GM18868 (cell line): ENCODE results near the gene NUMB.
"Not testable (repeated sequence)": the region's sequence is repeated elsewhere in the genome, so short reads cannot be mapped to it uniquely, and the experiment has no call there.

Experiments used
- ATAC-seq: cut with Tn5 transposase; IDR thresholded peaks from one replicate; pipeline ENCODE4 v1.9.1; 2021; ENCODE audit warnings: mild to moderate bottlenecking, moderate library complexity; ENCODE audit not compliant: unreplicated experiment

The NUMB gene

DNA sequence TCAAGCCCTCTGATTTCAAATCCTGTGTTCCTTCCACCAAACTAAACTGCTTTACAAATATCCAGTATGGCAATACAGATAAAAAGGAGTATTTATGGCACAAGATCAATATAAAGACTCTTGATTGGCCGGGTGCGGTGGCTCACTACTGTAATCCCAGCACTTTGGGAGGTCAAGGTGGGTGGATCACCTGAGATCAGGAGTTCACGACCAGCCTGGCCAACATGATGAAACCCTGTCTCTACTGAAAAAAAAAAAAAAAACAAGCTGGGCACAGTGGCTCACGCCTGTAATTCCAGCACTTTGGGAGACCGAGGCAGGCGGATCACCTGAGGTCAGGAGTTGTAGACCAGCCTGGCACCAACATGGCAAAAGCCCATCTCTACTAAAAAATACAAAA is 35.3 kb downstream of the NUMB start:
- ATAC-seq = not testable (repeated sequence)

DNA sequence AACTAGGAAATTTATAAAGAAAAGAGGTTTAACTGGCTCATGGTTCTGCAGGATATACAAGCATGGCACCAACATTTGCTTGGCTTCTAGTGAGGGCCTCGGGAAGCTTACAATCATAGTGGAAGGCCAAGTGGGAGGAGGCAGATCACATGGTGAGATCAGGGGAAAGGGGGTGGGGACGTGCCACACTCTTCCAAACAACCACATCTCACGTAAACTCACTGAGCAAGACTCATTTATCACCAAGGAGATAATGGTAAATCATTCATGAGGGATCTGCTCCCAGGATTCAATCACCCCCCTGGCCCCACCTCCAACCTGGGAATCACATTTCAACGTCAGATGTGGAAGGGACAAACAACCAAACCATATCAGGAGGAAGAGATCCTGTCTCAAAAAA is 35.8 kb downstream of the NUMB start:
- no peak for ATAC-seq

DNA sequence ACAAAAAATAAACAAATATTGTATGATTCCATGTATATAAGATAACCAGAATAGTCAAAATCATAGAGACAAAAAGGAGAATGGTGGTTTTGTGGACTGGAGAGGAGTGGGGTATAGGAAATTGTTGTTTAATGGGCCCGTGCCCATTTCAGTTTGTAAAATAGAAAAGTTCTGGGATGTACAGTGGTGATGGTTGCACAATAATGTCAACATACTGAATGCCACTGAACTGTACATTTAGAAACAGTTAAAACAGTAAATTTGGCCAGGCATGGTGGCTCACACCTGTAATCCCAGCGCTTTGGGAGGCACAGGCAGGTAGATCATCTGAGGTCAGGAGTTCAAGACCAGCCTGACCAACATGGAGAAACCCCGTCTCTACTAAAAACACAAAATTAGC is 40.1 kb downstream of the NUMB start:
- ATAC-seq = no peak

DNA sequence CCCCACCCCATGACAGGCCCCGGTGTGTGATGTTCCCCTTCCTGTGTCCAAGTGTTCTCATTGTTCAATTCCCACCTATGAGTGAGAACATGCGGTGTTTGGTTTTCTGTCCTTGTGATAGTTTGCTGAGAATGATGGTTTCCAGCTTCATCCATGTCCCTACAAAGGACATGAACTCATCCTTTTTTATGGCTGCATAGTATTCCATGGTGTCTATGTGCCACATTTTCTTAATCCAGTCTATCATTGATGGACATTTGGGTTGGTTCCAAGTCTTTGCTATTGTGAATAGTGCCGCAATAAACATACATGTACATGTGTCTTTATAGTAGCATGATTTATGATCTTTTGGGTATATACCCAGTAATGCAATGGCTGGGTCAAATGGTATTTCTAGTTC is 52.1 kb downstream of the NUMB start:
- not testable (repeated sequence) for ATAC-seq

DNA sequence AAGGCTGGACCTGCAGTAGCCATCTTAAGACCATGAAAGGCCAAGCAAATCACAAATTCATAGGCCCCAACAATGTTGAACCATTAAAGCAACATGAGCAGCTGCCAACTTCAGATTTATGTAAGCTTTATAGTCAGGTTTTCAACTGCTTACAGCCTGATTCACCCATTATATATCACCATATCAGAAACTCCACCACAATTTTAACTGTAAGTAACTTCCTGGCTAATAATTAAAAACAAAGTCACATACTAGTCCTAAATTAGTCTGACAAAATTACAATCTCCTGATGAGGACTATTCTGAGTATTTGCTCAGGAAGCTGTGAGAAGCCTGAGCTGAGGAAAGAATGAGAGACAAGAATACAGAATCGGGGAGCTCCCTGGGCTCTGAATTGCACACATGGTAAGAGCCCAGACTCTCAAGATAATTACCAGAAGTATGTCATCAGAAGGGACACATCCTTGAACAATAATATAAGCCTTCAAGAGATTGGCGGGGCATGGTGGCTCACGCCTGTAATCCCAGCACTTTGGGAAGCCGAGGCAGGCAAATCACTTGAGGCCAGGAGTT is 55.1 kb downstream of the NUMB start:
- no peak for ATAC-seq

DNA sequence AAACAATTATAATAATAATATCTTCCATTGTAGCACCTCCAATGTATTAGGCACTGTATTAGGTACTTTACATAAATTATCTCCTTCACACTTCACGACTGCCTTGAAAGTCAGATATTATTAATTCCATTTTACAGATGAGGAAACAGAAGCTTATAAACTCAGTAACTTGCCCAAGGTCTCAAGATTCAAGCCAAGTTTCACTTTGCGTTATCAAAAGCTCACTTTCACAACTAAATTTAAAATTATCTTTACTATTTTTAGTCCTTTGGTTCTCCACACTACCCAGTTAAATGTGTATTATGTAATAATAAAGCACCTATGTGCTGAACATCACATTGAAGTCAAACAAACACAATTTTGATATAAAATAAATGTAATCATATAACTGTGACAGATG is 55.8 kb downstream of the NUMB start:
- ATAC-seq = no peak

DNA sequence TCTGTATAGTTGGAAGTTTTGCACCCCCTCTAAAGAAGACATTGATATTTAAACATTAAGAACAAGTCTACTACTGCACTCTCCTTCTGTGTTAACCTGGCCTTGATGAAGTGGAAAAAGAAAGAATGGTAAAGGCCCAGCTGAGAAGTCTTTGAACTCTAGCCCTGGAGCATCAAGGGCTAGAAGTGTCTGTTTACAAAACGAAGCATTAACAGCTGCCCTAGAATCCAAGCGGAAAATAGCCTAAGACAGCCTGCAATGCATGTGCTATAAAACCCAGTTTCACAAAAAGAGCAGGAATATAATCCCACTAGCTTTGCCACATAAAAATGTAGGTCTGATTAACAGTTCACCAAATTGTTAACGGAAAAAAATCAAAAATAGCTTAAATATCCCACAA is 60.5 kb downstream of the NUMB start:
- ATAC-seq = no peak

DNA sequence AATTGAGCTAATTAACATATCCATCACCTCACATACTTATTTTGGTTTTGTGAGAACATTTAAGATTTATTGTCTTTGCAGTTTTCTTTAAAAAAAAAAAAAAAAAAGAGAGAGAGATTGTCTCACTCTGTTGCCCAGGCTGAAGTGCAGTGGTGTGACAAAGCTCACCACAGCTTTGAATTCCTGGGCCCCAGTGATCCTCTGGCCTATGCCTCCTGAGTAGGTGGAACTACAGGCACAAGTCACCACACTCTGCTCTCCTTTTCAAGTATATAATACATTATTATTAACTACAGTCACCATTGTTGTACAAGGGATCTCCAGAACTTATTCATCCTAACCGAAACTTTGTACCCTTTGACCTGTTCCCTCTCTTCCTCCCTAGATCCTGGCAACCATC is 64.0 kb downstream of the NUMB start:
- ATAC-seq = no peak

DNA sequence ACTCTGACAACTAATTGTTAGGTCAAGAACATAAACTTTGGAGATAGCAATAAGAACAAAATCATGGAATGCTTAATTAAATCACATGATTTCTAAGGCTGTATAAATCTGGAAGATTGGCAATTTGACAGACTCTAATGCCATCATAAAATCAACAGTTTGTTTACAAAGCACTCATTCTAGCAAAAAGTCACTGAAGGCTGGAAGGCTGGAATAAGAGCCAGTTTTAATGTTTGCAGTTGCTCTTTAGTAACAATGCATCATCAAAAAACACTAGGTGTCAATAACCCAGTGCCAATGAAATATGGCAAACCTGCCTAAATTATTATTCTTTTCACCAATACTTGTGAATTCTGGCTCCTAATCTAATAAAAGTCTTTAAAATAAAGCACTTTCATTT is 65.0 kb downstream of the NUMB start:
- no peak for ATAC-seq

DNA sequence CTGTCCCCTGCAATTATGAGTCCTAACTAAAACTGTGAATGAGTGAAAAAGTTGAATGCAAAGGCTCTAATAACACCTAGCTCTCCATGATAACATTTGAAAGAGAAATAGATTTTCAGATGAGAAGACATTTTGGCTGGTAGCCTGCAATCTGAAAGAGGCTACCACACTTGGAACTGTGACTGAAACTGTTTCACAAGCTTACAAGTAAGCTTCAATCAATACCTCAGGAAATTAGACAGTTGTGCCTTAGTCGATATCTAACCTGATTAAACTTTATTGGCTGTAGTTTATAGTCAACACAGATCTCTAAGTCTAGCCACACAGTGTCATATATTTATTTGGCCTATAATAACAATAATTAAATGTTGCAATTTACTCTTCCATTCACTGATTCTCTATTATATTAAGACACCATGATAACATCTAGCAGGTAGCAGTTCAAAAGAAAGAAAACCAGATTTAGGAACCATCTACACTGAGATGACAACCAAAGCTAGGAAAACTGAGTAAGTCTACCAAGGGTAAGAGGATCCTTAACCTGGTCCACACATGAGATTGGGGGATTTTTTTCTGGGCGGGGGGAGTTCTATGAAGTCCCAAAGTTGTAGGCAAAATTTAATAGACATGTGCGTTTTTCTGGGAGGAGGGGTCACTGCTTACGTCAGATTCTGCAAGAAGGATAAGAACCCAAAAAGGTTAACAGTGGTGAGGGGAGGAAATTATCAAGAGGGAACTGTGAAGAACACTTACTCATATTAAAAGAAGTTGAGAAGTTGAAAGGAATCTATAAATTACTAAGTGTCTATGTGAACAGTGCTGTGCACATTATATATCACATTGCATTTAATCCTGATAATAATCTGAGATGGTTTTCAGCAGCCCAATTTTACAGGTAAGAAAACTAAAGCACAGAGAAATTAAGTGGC is 65.8 kb downstream of the NUMB start:
- ATAC-seq = no peak

DNA sequence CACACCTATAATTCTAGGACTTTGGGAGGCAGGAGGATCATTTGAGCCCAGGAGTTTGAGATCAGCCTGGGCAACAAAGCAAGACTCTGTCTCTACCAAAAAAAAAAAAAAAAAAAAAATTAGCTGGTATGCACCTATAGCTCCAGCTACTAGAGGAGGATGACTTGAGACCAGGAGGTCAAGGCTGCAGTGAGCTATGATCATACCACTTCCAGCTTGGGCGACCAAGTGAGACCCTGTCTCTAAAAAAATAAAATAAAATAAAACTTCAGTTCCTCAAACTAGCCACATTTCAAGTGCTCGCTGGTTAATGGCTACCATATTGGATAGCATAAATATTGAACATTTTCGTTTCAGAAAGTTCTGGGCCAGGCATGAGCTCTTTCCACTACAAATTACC is 70.5 kb downstream of the NUMB start:
- ATAC-seq = peak; percentile 72

DNA sequence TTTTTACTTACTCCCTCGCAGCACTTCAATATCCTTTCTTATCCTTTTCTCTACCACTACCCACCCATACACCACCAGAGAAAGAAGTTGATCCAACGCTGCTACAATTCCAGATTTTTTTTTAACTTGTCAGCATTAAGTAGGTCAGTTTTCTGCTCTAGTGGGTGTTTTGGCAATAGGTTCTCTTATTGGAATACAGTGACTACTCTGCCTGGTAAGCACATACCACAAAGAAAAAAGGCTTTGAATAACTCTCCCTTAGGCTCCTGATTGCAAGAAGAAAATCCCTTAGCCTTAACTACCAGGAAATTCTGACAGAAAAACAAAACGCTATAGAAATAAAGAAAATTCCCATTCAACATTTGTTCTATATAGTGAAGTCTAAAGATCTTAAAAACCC is 72.0 kb downstream of the NUMB start:
- no peak for ATAC-seq

DNA sequence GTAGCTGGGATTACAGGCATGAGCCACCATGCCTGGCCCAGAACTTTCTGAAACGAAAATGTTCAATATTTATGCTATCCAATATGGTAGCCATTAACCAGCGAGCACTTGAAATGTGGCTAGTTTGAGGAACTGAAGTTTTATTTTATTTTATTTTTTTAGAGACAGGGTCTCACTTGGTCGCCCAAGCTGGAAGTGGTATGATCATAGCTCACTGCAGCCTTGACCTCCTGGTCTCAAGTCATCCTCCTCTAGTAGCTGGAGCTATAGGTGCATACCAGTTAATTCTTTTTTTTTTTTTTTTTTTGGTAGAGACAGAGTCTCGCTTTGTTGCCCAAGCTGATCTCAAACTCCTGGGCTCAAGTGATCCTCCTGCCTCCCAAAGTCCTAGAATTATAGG is 73.3 kb downstream of the NUMB start:
- ATAC-seq = not testable (repeated sequence)

DNA sequence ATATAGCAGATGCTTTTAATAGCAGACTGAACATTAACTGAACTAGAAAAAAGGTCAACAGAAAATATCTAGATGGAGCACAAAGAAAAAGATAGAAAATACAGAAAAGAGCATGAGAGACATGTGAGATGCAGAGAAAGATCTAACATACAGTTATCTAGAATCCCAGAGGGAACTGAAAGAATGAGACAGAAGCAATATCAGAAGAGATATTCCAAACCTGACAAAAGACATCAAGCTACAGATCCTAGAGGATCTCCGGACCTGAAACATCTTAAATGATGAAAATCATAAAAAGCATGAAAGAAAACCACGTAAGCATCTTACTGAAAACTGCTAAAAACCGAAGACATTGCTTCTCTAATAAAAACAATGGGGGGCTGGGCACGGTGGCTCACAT is 75.0 kb downstream of the NUMB start:
- ATAC-seq = no peak

DNA sequence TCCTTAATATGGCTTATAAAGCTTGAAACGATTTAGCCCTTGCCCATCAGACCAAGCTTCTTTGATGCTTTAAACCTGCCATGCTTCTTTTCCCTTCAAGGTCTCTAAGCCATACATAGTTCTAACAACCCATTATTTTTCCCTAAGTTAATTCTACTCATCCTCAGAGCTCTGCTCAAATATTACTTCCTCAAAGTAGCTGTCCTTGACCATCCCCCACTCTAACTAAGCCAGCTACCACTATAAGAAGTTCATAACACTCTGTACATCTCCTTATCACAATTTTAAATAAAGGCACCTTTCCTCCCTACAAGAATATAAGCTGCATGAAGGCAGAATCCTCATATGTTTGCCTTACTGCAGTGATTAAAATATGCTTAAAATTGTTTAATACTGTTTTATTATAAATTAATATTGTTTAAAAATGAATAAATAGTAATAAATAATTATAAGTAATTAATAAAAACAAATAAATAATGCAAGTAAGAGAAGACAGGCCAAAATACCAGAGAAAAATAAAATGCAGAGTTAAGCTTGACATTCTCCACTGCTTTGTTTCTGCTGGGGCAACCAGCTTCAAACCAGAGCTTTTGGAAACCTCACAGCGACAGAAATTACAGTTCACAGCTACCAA is 76.8 kb downstream of the NUMB start:
- no peak for ATAC-seq

DNA sequence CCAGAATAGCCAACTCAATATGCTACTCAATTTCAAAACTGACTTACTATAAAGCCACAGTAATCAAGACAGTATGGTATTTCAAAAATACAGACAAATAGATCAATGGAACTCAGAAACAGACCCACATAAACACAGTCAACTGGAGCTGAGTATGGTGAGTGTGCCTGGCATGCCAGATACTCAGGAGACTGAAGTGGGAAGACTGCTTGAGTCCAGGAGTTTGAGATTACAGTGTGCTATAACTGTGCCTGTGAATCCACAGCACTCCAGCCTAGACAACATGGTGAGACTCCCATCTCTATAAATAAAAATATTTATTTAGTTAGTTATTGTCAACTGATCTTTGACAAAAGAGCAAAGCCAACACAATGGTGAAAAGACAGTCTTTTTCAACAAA is 81.8 kb downstream of the NUMB start:
- ATAC-seq = no peak

DNA sequence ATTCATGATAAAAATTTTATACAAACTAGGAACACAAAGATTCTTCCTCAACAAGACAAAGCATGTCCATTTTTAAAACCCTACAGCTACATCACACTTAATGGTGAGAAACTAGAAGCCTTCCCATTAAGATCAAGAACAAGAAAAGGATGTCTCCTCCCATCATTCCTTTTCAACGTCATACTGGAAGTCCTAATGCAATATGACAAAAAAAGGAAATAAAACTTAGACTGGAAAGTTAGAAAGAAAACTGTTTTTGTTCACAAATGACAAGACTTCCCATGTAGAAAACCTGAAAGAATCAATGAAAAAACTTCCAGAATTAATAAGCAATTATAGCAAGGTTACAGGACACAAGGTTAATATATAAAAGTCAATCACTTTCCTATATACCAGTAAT is 82.5 kb downstream of the NUMB start:
- no peak for ATAC-seq

DNA sequence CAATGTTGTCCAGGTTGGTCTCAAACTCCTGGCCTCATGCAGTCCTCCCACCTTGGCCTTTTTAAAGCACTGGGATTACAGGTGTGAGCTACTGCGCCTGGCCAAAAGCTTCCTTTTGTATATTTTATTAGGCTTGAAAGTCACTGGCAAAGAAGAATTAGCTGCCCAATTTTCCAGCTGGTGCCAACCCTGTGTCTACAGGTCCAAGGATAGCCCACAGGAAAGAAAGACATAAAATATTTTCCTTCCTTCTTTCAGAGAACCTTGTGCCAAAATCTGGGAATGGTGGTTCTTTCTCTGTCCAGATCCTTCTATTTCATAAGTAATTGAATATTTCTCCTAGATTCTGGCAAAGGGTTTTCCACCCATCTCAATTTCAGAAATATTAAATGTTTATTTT is 84.1 kb downstream of the NUMB start:
- no peak for ATAC-seq

DNA sequence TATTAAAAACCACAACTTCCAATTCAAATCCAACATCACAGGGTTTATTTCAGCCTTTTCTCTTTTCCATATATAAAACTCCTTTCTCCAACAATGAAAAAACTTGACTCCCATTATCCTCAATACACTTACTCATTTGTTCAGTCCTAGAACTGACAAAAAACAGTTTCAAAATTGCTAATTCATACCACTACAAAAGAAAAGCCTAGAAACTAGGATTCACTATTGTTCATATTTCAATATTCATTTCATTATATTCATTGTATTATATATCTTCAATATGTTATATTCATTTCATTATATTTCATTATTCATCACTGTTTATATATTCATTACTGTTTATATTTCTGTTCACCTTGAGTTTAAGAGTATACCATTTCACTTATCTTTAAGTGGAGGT is 85.8 kb downstream of the NUMB start:
- no peak for ATAC-seq

DNA sequence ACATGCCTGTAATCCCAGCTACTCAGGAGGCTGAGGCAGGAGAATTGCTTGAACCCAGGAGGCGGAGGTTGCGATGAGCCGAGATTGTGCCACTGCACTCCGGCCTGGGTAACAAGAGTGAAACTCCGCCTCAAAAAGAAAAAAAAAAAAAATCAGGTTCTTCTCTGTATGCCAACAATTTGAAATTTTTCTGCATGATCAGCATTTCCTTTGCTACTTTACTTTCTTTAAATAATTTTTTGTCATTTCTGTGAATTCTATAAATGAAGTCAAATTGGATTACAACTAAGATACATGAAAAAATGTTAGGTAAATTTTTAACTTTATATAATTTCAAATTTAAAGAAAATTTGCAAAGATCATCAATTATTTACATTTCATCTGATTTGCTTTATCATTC is 87.8 kb downstream of the NUMB start:
- ATAC-seq = no peak

DNA sequence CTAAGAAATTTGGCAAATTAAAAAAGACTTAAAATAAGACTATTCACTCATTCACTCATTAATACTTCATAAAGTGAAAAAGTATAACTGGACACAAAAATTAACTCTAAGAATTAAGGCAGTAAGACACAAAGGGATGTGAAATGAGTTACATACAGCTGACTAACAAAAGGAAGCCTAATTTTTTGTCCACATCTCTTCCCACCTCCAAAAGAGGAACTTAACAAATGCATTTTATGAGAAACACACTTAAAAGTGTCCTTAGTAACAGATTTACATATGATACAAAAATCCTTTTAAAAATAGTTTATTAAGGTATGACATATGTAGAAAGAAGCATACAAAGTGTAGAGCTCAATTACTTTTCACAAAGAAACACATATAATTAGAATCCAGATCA is 88.9 kb downstream of the NUMB start:
- ATAC-seq = no peak

DNA sequence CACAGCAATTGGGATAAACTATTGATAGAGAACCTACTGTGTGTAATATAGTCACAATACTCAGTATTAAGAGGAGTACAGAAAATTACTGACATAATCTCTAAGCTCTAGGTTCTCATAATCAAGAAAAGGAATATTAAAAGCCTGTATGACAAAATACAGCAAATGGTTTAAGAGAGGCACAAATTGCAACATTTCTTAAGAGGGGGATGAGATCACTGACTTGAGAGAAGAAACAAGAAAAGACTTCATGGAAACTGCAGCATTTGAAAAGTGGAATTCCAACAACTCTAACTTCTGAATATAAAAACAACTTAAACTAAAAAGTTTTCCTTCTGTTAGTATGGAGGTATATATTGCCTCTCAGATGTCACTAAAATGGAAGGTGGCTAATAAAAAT is 89.7 kb downstream of the NUMB start:
- ATAC-seq = no peak
